Neural cell (in vitro differentiated cells): ENCODE measurements around the gene MYCN. TPM values are rescaled to one million over a fixed set of nuclear protein-coding genes. Genes with fewer than 3 reads are reported as not detected.

ENCODE experiments used
- H2AFZ ChIP-seq: fragments of 200-600, 300-800 bp; sonication (generic), shearing (Covaris generic); 2 replicates; pipeline ENCODE4 v1.6.0; 2014; ENCODE audit warnings: low read depth, mild to moderate bottlenecking, antibody characterized with exemption, low read length, moderate library complexity
- H3F3A ChIP-seq: fragments of 200-600 bp; shearing (Covaris generic); 2 replicates; pipeline ENCODE4 v1.6.1; 2016; ENCODE audit warnings: mild to moderate bottlenecking, moderate library complexity, mixed read lengths, antibody characterized with exemption, low read length; ENCODE audit not compliant: insufficient read depth, poor library complexity, severe bottlenecking
- H3K27ac ChIP-seq: fragments of 200-600, 300-800 bp; sonication (generic), shearing (Covaris generic); 2 replicates; pipeline ENCODE4 v1.5.1; 2014; ENCODE audit warnings: mild to moderate bottlenecking, low read length, moderate library complexity
- H3K27me3 ChIP-seq: fragments of 300-800, 200-600 bp; sonication (generic), shearing (Covaris generic); 2 replicates; pipeline ENCODE4 v1.6.0; 2014; ENCODE audit warnings: mild to moderate bottlenecking, low read depth, low read length, moderate library complexity; ENCODE audit not compliant: insufficient read depth
- H3K36me3 ChIP-seq: fragments of 300-800, 200-600 bp; sonication (generic), shearing (Covaris generic); 2 replicates; pipeline ENCODE4 v1.5.1; 2014; ENCODE audit warnings: mild to moderate bottlenecking, antibody characterized with exemption, low read length, moderate library complexity; ENCODE audit not compliant: insufficient read depth
- H3K4me2 ChIP-seq: fragments of 300-800, 200-600 bp; sonication (generic), shearing (Covaris generic); 2 replicates; pipeline ENCODE4 v1.6.0; 2014; ENCODE audit warnings: mild to moderate bottlenecking, low read length
- H3K4me3 ChIP-seq: fragments of 300-800, 200-600 bp; sonication (generic), shearing (Covaris generic); 2 replicates; pipeline ENCODE4 v1.5.1; 2014; ENCODE audit warnings: mild to moderate bottlenecking, low read length, moderate library complexity
- H3K79me2 ChIP-seq: fragments of 200-600 bp; shearing (Covaris generic); replicated peaks from 2 replicates; pipeline ENCODE4 v1.6.0; 2014; ENCODE audit warnings: mild to moderate bottlenecking, low read length, moderate library complexity; ENCODE audit not compliant: insufficient read depth
- H3K9ac ChIP-seq: fragments of 300-800, 200-600 bp; sonication (generic), shearing (Covaris generic); 2 replicates; pipeline ENCODE4 v1.6.1; 2016; ENCODE audit warnings: mild to moderate bottlenecking, low read length, mixed read lengths
- H3K9me2 ChIP-seq: fragments of 200-600 bp; shearing (Covaris generic); 2 replicates; pipeline ENCODE4 v1.6.1; 2016; ENCODE audit warnings: mild to moderate bottlenecking, low read length, mixed read lengths; ENCODE audit not compliant: insufficient read depth
- H3K9me3 ChIP-seq: fragments of 200-600, 300-800 bp; sonication (generic), shearing (Covaris generic); 2 replicates; pipeline ENCODE4 v1.6.1; 2016; ENCODE audit warnings: mild to moderate bottlenecking, mixed run types, low read length, moderate library complexity, mixed read lengths
- H4K20me1 ChIP-seq: fragments of 200-600 bp; shearing (Covaris generic); 2 replicates; pipeline ENCODE4 v1.6.1; 2016; ENCODE audit warnings: mild to moderate bottlenecking, mixed run types; ENCODE audit not compliant: insufficient read depth
- EP300 ChIP-seq: fragments of 450-650 bp; conservative IDR thresholded peaks from 2 replicates; pipeline ENCODE4 v1.6.1; 2014; ENCODE audit warnings: antibody characterized with exemption, mild to moderate bottlenecking, moderate library complexity; ENCODE audit not compliant: poor library complexity, severe bottlenecking
- EZH2 ChIP-seq: fragments of 200-600, 300-800 bp; shearing (Covaris generic), sonication (generic); IDR thresholded peaks from 2 replicates; pipeline ENCODE4 v1.6.1; 2014; ENCODE audit warnings: antibody characterized with exemption, low read length, borderline replicate concordance, mild to moderate bottlenecking; ENCODE audit not compliant: insufficient read depth, poor library complexity, severe bottlenecking
- MXI1 ChIP-seq: fragments of 450-650 bp; conservative IDR thresholded peaks from 2 replicates; pipeline ENCODE4 v1.6.1; 2014; ENCODE audit warnings: antibody characterized with exemption, mild to moderate bottlenecking; ENCODE audit not compliant: poor library complexity, severe bottlenecking
- POLR2AphosphoS5 ChIP-seq: IDR thresholded peaks from 2 replicates; pipeline ENCODE4 v1.6.1; 2012
- RAD21 ChIP-seq: fragments of 450-650 bp; conservative IDR thresholded peaks from 2 replicates; pipeline ENCODE4 v1.6.1; 2014; ENCODE audit warnings: antibody characterized with exemption, mild to moderate bottlenecking, moderate library complexity
- REST ChIP-seq: IDR thresholded peaks from 2 replicates; pipeline ENCODE4 v1.6.1; 2012; ENCODE audit warnings: borderline replicate concordance
- SMC3 ChIP-seq: fragments of 450-650 bp; conservative IDR thresholded peaks from 2 replicates; pipeline ENCODE4 v1.6.1; 2014; ENCODE audit warnings: antibody characterized with exemption, mild to moderate bottlenecking, moderate library complexity; ENCODE audit not compliant: poor library complexity
- TAF1 ChIP-seq: IDR thresholded peaks from 2 replicates; pipeline ENCODE4 v1.6.1; 2012; ENCODE audit warnings: low read depth
- polyA plus RNA-seq: library from polyadenylated mRNA; depleted of rRNA; stranded (reverse); fragments of >200 nt; gene quantifications from 2 replicates; pipeline ENCODE4 v1.2.3, GENCODE V29; 2014
- TF ChIP-seq, protein P1 (sequence below): fragments of 450-650 bp; IDR thresholded peaks from 2 replicates; pipeline ENCODE4 v1.5.1; 2014; ENCODE audit warnings: antibody characterized with exemption, mild to moderate bottlenecking, moderate library complexity; ENCODE audit not compliant: poor library complexity, severe bottlenecking

The MYCN gene
- polyA plus RNA-seq, 1 donor from 2014 or later = 25.1 TPM

DNA sequence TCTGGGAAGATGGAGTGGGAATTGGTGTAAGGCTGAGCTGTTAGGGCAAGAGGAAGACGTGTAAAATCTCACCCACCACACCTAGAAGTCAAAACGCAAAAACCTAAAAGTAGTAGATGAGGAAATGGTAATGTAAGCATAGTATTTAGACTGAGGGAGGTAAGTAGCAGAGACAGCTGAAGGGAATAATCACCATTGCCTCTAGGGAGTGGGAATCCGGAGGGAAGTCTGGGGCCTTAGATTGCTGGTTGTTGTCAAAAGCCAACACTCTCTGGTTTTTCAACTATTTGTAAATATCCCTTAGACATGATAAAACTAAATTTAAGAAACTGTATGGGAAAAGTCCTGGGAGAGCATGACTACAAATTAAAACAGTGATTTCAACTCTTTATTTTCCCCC lies 28.7 kb upstream of the MYCN start:
- Histone ChIP-seq H3K9me3 (no peaks in the 10 kb centered on the region), H3F3A (no peaks in the 10 kb centered on the region)

DNA sequence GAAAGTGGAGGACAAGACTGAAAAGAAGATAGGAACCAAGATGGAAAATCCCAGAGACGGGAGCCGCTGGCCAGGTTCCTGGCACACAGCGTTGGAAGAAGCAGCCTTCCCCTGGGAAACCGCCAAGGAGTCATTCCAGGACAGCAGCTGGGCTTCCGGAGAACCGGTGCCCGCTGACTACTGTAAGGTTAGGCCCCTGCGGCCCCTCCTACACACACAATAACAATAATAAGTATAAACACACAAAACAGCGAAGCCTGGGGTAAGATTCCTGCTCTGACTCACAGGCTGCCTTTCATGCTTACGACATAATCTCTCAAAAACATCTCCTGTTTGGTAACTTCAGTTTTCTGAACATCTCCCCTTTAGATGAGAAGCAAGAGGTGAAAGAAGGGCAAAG lies 28.1 kb upstream of the MYCN start:
- H3K27me3 ChIP-seq = no peaks in the 10 kb centered on the region
- no peak overlapping the region for H3K4me3 ChIP-seq
- TF ChIP-seq, protein P1, sequence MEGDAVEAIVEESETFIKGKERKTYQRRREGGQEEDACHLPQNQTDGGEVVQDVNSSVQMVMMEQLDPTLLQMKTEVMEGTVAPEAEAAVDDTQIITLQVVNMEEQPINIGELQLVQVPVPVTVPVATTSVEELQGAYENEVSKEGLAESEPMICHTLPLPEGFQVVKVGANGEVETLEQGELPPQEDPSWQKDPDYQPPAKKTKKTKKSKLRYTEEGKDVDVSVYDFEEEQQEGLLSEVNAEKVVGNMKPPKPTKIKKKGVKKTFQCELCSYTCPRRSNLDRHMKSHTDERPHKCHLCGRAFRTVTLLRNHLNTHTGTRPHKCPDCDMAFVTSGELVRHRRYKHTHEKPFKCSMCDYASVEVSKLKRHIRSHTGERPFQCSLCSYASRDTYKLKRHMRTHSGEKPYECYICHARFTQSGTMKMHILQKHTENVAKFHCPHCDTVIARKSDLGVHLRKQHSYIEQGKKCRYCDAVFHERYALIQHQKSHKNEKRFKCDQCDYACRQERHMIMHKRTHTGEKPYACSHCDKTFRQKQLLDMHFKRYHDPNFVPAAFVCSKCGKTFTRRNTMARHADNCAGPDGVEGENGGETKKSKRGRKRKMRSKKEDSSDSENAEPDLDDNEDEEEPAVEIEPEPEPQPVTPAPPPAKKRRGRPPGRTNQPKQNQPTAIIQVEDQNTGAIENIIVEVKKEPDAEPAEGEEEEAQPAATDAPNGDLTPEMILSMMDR = no peak
- no peak overlapping the region for H3K9ac ChIP-seq
- no peaks in the 10 kb centered on the region for H3K36me3 ChIP-seq
- H4K20me1 ChIP-seq = no peaks in the 10 kb centered on the region
- no peaks in the 10 kb centered on the region for H3K9me2 ChIP-seq
- no peak overlapping the region for H3K4me2 ChIP-seq
- H3K9me3 ChIP-seq = no peaks in the 10 kb centered on the region
- no peaks in the 10 kb centered on the region for H3F3A ChIP-seq
- no peaks in the 10 kb centered on the region for H3K79me2 ChIP-seq
- no peak overlapping the region for H3K27ac ChIP-seq
- no peak overlapping the region for H2AFZ ChIP-seq

More for the DNA sequence above, 28.7 kb upstream of the MYCN start:
- H3K27me3 ChIP-seq = no peaks in the 10 kb centered on the region
- H2AFZ ChIP-seq = no peak overlapping the region
- H3K4me3 ChIP-seq = no peak overlapping the region
- H4K20me1 ChIP-seq = no peaks in the 10 kb centered on the region
- no peaks in the 10 kb centered on the region for H3K9me2 ChIP-seq
- TF ChIP-seq RAD21 (no peak), REST (no peak), SMC3 (no peak), EP300 (no peak), POLR2AphosphoS5 (no peak), MXI1 (no peak), EZH2 (no peak), TAF1 (no peak)
- TF ChIP-seq, protein P1 = no peak
- no peaks in the 10 kb centered on the region for H3K79me2 ChIP-seq
- no peaks in the 10 kb centered on the region for H3K36me3 ChIP-seq
- no peak overlapping the region for H3K27ac ChIP-seq
- H3K9ac ChIP-seq = no peak overlapping the region
- H3K4me2 ChIP-seq = no peak overlapping the region
